Smooth muscle cell (in vitro differentiated cells): ENCODE measurements around the gene SLC4A2. TPM values are rescaled to one million over a fixed set of nuclear protein-coding genes. Genes with fewer than 3 reads are reported as not detected.

ENCODE experiments used
- DNase-seq: peaks from one replicate; lab custom pipeline; 2025; ENCODE audit not compliant: unreplicated experiment; lab: John Stamatoyannopoulos, UW
- H2AFZ ChIP-seq: fragments of 200-600 bp; sonication (generic); 2 replicates; pipeline ENCODE4 v1.6.0; 2016; ENCODE audit warnings: antibody characterized with exemption, low read depth, mild to moderate bottlenecking
- H3F3A ChIP-seq: fragments of 200-600 bp; sonication (generic); 2 replicates; pipeline ENCODE4 v1.6.0; 2017; ENCODE audit warnings: antibody characterized with exemption, low read depth
- H3K27ac ChIP-seq: fragments of 200-600 bp; sonication (generic); 2 replicates; pipeline ENCODE4 v1.5.1; 2016; ENCODE audit warnings: low read depth, mild to moderate bottlenecking
- H3K27me3 ChIP-seq: fragments of 200-600 bp; sonication (generic); 2 replicates; pipeline ENCODE4 v1.6.1; 2016; ENCODE audit warnings: low read depth, mild to moderate bottlenecking
- H3K36me3 ChIP-seq: fragments of 200-600 bp; sonication (generic); 2 replicates; pipeline ENCODE4 v1.5.1; 2016; ENCODE audit warnings: low read depth
- H3K4me1 ChIP-seq: fragments of 200-600 bp; sonication (generic); 2 replicates; pipeline ENCODE4 v1.5.1; 2016; ENCODE audit warnings: low read depth
- H3K4me2 ChIP-seq: fragments of 200-600 bp; sonication (generic); 2 replicates; pipeline ENCODE4 v1.6.0; 2016; ENCODE audit warnings: mild to moderate bottlenecking
- H3K4me3 ChIP-seq: fragments of 200-600 bp; sonication (generic); 2 replicates; pipeline ENCODE4 v1.5.1; 2016; ENCODE audit warnings: mild to moderate bottlenecking
- H3K79me2 ChIP-seq: fragments of 200-600 bp; sonication (generic); 2 replicates; pipeline ENCODE4 v1.6.0; 2016; ENCODE audit warnings: low read depth, mild to moderate bottlenecking
- H3K9ac ChIP-seq: fragments of 200-600 bp; sonication (generic); 2 replicates; pipeline ENCODE4 v1.6.0; 2016; ENCODE audit warnings: low read depth
- H3K9me3 ChIP-seq: fragments of 200-600 bp; sonication (generic); replicated peaks from 2 replicates; pipeline ENCODE4 v1.5.1; 2016; ENCODE audit warnings: low read depth
- H4K20me1 ChIP-seq: fragments of 200-600 bp; sonication (generic); 2 replicates; pipeline ENCODE4 v1.6.0; 2016; ENCODE audit warnings: low read depth
- WGBS: methylation state at CpG from one replicate; pipeline ENCODE4 v1.1.7; 2016; ENCODE audit warnings: low lambda C conversion rate; 5-methylcytosine and 5-hydroxymethylcytosine counted together
- polyA plus RNA-seq: library from polyadenylated mRNA; unstranded; fragments of >200 nt; fragmentation: Nextera tagmentation; extraction: Ambion mirVana; gene quantifications from 2 replicates; pipeline ENCODE4 v1.2.1, GENCODE V29; 2016
- total RNA-seq: library from RNA; depleted of rRNA; stranded (reverse); fragments of >200 nt; gene quantifications from 2 replicates; pipeline ENCODE4 v1.2.3, GENCODE V29; 2014
- TF ChIP-seq, protein P1 (sequence below): fragments of 200-600 bp; sonication (generic); IDR thresholded peaks from 2 replicates; pipeline ENCODE4 v1.5.1; 2017; ENCODE audit warnings: borderline replicate concordance, mild to moderate bottlenecking, antibody characterized with exemption; ENCODE audit not compliant: insufficient read depth, poor library complexity, severe bottlenecking

SLC4A2 gene
- total and polyA plus RNA-seq, 2 experiments from 2014 or later = 89.3 to 96.4 TPM

DNA sequence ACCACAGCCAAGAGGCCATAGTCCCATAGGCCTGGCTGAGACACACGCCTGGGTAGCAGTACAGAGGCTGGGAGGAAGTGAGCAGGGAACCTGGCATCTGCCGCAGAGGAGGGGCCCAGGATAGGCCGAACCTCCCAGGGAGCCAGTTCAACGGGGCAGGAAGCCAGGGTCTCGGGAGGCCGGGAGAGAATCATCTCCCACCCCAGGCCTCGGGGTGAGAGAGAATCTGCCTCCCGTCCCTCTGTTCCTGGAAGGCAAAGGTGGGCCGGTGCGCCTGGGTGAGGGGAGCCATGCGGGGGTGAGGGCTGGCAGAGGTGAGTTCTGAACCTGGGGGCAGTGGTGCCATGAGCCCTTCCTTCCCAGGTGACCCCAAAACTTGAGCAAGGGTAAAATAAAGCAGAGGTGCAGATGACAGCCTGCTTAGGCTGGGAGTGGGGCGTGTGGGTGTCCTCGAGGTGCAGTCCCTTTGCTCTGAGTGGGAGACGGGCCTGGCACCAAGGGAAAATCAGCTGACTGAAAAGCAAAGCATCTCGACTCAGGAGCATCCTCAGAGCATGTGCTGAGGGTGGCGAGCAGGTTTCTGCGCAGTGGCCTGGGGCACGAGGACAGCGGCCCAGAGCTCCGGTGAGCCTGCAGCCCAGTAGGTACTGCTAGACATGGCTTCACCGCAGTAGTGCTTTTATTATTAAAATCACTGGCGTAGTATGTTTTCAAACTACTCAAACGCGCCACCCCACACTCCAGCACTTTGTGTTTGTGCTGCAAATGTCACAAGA lies 42.4 kb downstream of the SLC4A2 start:
- no peak overlapping the region for H3K9ac ChIP-seq

DNA sequence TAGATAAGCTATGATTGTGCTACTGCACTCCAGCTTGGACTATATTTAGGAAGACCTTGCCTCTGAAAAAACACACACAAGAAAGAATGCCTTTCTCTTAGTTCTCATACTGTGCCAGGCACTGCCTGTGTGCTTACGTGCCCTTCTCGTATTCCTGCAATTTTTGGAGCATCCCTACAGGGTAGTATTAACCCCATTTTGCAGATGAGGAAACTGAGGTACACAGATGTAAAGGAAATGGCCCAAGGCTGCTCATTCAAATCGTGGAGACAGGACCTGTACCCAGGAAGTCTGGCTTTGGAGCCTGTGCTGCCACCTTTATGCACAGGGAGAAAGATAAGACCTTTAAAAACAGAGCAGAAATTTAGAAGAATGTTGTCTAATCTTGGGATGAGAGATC lies 43.6 kb downstream of the SLC4A2 start:
- no peak overlapping the region for H3K27ac ChIP-seq
- no peaks in the 10 kb centered on the region for H3K4me1 ChIP-seq
- TF ChIP-seq, protein P1, sequence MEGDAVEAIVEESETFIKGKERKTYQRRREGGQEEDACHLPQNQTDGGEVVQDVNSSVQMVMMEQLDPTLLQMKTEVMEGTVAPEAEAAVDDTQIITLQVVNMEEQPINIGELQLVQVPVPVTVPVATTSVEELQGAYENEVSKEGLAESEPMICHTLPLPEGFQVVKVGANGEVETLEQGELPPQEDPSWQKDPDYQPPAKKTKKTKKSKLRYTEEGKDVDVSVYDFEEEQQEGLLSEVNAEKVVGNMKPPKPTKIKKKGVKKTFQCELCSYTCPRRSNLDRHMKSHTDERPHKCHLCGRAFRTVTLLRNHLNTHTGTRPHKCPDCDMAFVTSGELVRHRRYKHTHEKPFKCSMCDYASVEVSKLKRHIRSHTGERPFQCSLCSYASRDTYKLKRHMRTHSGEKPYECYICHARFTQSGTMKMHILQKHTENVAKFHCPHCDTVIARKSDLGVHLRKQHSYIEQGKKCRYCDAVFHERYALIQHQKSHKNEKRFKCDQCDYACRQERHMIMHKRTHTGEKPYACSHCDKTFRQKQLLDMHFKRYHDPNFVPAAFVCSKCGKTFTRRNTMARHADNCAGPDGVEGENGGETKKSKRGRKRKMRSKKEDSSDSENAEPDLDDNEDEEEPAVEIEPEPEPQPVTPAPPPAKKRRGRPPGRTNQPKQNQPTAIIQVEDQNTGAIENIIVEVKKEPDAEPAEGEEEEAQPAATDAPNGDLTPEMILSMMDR = no peak
- peaks cover 72% of the 10 kb centered on the region for H3K79me2 ChIP-seq
- peaks cover 91% of the 10 kb centered on the region for H4K20me1 ChIP-seq
- no peaks in the 10 kb centered on the region for H3K27me3 ChIP-seq
- H2AFZ ChIP-seq = no peak overlapping the region
- no peaks in the 10 kb centered on the region for H3K9me3 ChIP-seq
- no peak for DNase-seq
- H3F3A ChIP-seq = no peaks in the 10 kb centered on the region
- no peak overlapping the region for H3K9ac ChIP-seq
- WGBS = 93% methylated on average over 3 of the region's 3 CpGs
- no peaks in the 10 kb centered on the region for H3K36me3 ChIP-seq
- H3K4me2 ChIP-seq = no peak overlapping the region
- H3K4me3 ChIP-seq = no peak overlapping the region

More for the DNA sequence above, 42.4 kb downstream of the SLC4A2 start:
- Histone ChIP-seq H3K9me3 (no peaks in the 10 kb centered on the region), H3F3A (no peaks in the 10 kb centered on the region), H2AFZ (no peak overlapping the region), H3K4me1 (no peaks in the 10 kb centered on the region), H3K27ac (no peak overlapping the region), H3K36me3 (no peaks in the 10 kb centered on the region), H3K4me3 (no peak overlapping the region), H4K20me1 (peaks cover 91% of the 10 kb centered on the region), H3K27me3 (no peaks in the 10 kb centered on the region), H3K79me2 (peaks cover 77% of the 10 kb centered on the region), H3K4me2 (no peak overlapping the region)
- TF ChIP-seq, protein P1 = no peak
- no peak for DNase-seq
- 94% methylated on average over 24 of the region's 24 CpGs for WGBS

DNA sequence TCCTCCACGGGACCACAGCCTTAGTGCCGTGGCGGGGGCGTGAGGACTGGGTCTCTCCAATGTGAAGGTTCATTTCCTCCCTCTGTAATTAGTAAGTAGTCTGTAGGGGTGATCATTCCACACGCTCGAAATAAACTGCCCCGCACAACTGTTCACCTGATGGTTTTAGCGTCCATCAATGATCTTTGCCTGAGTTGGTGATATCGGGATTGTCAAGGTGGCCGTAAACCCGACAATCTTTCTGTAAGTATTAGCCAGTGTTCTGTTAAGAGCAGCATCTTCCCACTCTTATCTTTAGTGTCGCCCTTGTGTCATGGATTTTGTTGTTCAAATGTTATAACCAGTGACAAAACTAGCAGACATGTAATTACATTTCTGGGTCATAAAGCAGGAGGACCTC lies 44.6 kb downstream of the SLC4A2 start:
- Histone ChIP-seq H3F3A (peaks cover 4% of the 10 kb centered on the region), H3K27me3 (no peaks in the 10 kb centered on the region), H3K36me3 (no peaks in the 10 kb centered on the region), H3K79me2 (peaks cover 71% of the 10 kb centered on the region), H3K27ac (no peak overlapping the region), H3K4me1 (no peaks in the 10 kb centered on the region), H3K4me2 (no peak overlapping the region), H4K20me1 (peaks cover 90% of the 10 kb centered on the region), H3K4me3 (no peak overlapping the region), H3K9me3 (no peaks in the 10 kb centered on the region), H2AFZ (no peak overlapping the region), H3K9ac (no peak overlapping the region)
- DNase-seq = no peak
- TF ChIP-seq, protein P1 = no peak
- 79% methylated on average over 12 of the region's 12 CpGs for WGBS
